Large intestine (tissue), 3 donors: ENCODE data around the gene TGFBR2. TPM values are rescaled to one million over a fixed set of nuclear protein-coding genes. Genes with fewer than 3 reads are reported as not detected.

Experiments
- DNase-seq, 2 donors: peaks; one replicate each; pipeline versions ENCODE4 v3.0.0 to v3.0.0-alpha.2; 2013
- H3K27ac ChIP-seq: one replicate; pipeline ENCODE4 v1.5.1; 2013; ENCODE audit warnings: low read length
- H3K27me3 ChIP-seq: 2 replicates; pipeline ENCODE4 v1.6.1; 2013; ENCODE audit warnings: low read length; ENCODE audit not compliant: control insufficient read depth, insufficient read depth
- H3K36me3 ChIP-seq: 2 replicates; pipeline ENCODE4 v1.6.1; 2013; ENCODE audit warnings: low read length; ENCODE audit not compliant: control insufficient read depth, insufficient read depth
- H3K4me1 ChIP-seq: one replicate; pipeline ENCODE4 v1.6.1; 2013; ENCODE audit warnings: low read length; ENCODE audit not compliant: control insufficient read depth, insufficient read depth
- H3K4me3 ChIP-seq: one replicate; pipeline ENCODE4 v1.5.1; 2013; ENCODE audit warnings: low read length
- H3K9me3 ChIP-seq: one replicate; pipeline ENCODE4 v1.6.1; 2013; ENCODE audit warnings: mild to moderate bottlenecking, low read depth, low read length, moderate library complexity; ENCODE audit not compliant: control insufficient read depth
- WGBS: methylation state at CpG from one replicate; pipeline ENCODE4 v1.1.5; 2013; ENCODE audit warnings: low lambda C conversion rate; ENCODE audit not compliant: insufficient coverage; 5-methylcytosine and 5-hydroxymethylcytosine counted together
- polyA plus RNA-seq: library from polyadenylated mRNA; unstranded; fragments of 120-200 nt; gene quantifications from one replicate; pipeline ENCODE4 v1.2.1, GENCODE V29; 2013

Gene TGFBR2
- polyA plus RNA-seq, 1 donor, result 62.9 TPM

- H3K4me1 ChIP-seq, result peaks cover 16% of the 10 kb centered on the region
- no CpG with 5 or more reads among the region's 2 CpGs for WGBS
- H3K36me3 ChIP-seq, result peaks cover 43% of the 10 kb centered on the region
These were observed 79.8 kb downstream of the TGFBR2 start for GRCh38 chr3:30686176-30686575.

GRCh38 chr3:30686799-30687198, 80.4 kb downstream of the TGFBR2 start:
- Histone ChIP-seq H3K4me3 (no peak overlapping the region), H3K36me3 (peaks cover 43% of the 10 kb centered on the region), H3K9me3 (no peaks in the 10 kb centered on the region), H3K4me1 (peaks cover 16% of the 10 kb centered on the region), H3K27ac (no peak overlapping the region), H3K27me3 (no peaks in the 10 kb centered on the region)
- 60% methylated on average over 1 of the region's 2 CpGs for WGBS
- DNase-seq, result no peak

More at GRCh38 chr3:30686176-30686575, 79.8 kb downstream of the TGFBR2 start:
- H3K27ac ChIP-seq, result no peak overlapping the region
- H3K4me3 ChIP-seq, result no peak overlapping the region
- no peaks in the 10 kb centered on the region for H3K9me3 ChIP-seq
- DNase-seq, result no peak
- no peaks in the 10 kb centered on the region for H3K27me3 ChIP-seq

DNA sequence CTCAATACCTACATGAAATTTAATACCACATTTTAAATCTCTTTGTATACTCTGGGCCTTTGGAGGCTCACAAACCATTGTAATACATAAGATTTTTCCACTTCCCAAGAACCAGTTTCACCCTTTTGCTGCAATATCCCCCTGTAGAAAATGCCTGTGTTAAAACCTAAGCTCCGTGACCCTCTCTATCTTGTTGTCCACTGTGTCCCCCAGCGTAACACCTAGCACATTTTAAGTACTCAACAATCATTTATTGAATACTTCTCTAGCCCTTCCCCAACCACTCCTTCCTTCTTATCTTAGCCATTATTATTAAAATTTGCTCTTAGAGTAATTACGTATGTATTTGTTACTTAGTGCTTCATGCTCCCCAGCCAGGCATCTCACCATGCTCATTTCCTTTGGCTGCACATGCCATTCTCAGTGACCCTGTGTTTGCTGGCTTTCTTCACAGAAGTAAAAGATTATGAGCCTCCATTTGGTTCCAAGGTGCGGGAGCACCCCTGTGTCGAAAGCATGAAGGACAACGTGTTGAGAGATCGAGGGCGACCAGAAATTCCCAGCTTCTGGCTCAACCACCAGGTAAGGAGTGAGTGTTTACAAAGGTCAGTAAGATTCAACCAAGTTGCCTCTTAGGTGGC, 81.6 kb downstream of the TGFBR2 start:
- no peaks in the 10 kb centered on the region for H3K9me3 ChIP-seq
- WGBS, result 70% methylated on average over 4 of the region's 8 CpGs

DNA sequence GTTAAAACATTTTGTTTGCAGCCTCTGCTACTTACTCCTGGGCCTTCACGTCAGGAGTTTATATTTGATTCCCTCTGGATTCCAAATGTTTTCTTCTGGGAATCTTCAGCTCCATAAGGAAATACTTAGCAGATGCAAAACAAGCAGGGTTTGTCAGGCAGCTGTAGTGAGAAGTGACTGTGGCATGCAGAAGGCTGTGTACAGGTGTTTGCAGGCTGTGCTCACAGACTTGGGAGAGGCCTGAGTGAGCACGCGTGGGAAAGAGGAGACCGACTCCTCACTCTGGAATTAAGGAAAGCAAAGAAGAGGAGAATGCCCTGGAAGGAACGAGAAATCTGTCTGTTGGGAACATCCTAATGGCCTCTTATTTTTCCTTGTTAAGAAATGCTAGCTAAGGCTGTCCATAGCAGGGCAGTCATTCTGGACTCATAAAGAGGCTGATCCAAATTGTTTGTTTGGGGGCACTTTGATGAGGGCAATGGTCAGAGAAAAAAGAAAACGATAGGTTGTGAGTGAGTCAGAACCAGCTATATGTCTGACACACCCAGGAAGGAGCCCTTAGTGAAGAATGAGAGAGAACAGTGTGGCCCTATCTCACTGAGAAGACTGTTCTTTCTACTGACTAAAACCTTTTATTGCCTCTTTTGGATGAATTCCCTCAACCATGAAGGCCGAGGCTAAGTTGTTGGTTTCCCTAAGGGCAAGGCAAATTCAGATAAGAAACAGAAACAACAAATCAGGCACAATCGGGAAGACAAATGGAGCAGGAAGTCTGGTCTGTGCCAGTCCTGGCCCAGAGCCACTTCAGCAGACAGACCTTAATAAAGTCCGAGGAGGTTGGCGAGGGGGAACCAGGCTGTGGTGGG, 82.6 kb downstream of the TGFBR2 start:
- 19% methylated on average over 4 of the region's 10 CpGs for WGBS
- peak; percentile 37 to 78 for DNase-seq
- Histone ChIP-seq H3K27me3 (no peaks in the 10 kb centered on the region), H3K4me1 (peaks cover 16% of the 10 kb centered on the region), H3K9me3 (no peaks in the 10 kb centered on the region), H3K4me3 (no peak overlapping the region), H3K36me3 (peaks cover 39% of the 10 kb centered on the region), H3K27ac (peak overlapping the region; percentile 68)

More for the DNA sequence above, 81.6 kb downstream of the TGFBR2 start:
- no peaks in the 10 kb centered on the region for H3K27me3 ChIP-seq
- peaks cover 16% of the 10 kb centered on the region for H3K4me1 ChIP-seq
- peak overlapping the region; percentile 68 for H3K27ac ChIP-seq
- peaks cover 43% of the 10 kb centered on the region for H3K36me3 ChIP-seq
- no peak for DNase-seq
- H3K4me3 ChIP-seq, result no peak overlapping the region

GRCh38 chr3:30690199-30690598, 83.8 kb downstream of the TGFBR2 start:
- H3K4me3 ChIP-seq, result no peak overlapping the region
- DNase-seq, result no peak
- no peak overlapping the region for H3K27ac ChIP-seq
- H3K27me3 ChIP-seq, result no peaks in the 10 kb centered on the region
- WGBS, result no CpG with 5 or more reads among the region's 2 CpGs
- no peaks in the 10 kb centered on the region for H3K9me3 ChIP-seq
- peaks cover 49% of the 10 kb centered on the region for H3K36me3 ChIP-seq
- H3K4me1 ChIP-seq, result peaks cover 16% of the 10 kb centered on the region

DNA sequence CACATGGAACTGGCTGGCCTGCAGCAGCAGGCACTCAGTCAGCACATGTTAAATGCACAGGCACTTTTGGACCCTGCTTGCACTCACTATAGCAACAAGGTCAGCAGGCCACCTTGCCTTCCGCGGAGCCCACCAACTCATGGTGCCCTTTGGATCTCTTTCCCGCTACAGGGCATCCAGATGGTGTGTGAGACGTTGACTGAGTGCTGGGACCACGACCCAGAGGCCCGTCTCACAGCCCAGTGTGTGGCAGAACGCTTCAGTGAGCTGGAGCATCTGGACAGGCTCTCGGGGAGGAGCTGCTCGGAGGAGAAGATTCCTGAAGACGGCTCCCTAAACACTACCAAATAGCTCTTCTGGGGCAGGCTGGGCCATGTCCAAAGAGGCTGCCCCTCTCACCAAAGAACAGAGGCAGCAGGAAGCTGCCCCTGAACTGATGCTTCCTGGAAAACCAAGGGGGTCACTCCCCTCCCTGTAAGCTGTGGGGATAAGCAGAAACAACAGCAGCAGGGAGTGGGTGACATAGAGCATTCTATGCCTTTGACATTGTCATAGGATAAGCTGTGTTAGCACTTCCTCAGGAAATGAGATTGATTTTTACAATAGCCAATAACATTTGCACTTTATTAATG, 85.0 kb downstream of the TGFBR2 start:
- peaks cover 55% of the 10 kb centered on the region for H3K36me3 ChIP-seq
- no peak for DNase-seq
- H3K4me1 ChIP-seq, result peaks cover 16% of the 10 kb centered on the region
- H3K9me3 ChIP-seq, result no peaks in the 10 kb centered on the region
- no peak overlapping the region for H3K4me3 ChIP-seq
- no CpG with 5 or more reads among the region's 10 CpGs for WGBS
- no peak overlapping the region for H3K27ac ChIP-seq
- no peaks in the 10 kb centered on the region for H3K27me3 ChIP-seq

DNA sequence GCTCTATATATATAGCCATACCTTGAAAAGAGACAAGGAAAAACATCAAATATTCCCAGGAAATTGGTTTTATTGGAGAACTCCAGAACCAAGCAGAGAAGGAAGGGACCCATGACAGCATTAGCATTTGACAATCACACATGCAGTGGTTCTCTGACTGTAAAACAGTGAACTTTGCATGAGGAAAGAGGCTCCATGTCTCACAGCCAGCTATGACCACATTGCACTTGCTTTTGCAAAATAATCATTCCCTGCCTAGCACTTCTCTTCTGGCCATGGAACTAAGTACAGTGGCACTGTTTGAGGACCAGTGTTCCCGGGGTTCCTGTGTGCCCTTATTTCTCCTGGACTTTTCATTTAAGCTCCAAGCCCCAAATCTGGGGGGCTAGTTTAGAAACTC, 85.5 kb downstream of the TGFBR2 start:
- no peak overlapping the region for H3K4me3 ChIP-seq
- H3K9me3 ChIP-seq, result no peaks in the 10 kb centered on the region
- DNase-seq, result no peak
- WGBS, result no CpG with 5 or more reads among the region's 1 CpG
- peaks cover 16% of the 10 kb centered on the region for H3K4me1 ChIP-seq
- H3K27me3 ChIP-seq, result no peaks in the 10 kb centered on the region
- no peak overlapping the region for H3K27ac ChIP-seq
- H3K36me3 ChIP-seq, result peaks cover 55% of the 10 kb centered on the region

- DNase-seq, result no peak
- Histone ChIP-seq H3K27me3 (no peaks in the 10 kb centered on the region), H3K36me3 (peaks cover 53% of the 10 kb centered on the region), H3K4me1 (peaks cover 16% of the 10 kb centered on the region), H3K27ac (no peak overlapping the region), H3K9me3 (no peaks in the 10 kb centered on the region), H3K4me3 (no peak overlapping the region)
- WGBS, result 100% methylated on average over 1 of the region's 3 CpGs
These were observed 86.2 kb downstream of the TGFBR2 start for GRCh38 chr3:30692498-30693130.

GRCh38 chr3:30693470-30694120, 87.2 kb downstream of the TGFBR2 start:
- H3K27ac ChIP-seq, result no peak overlapping the region
- no CpG with 5 or more reads among the region's 2 CpGs for WGBS
- H3K4me3 ChIP-seq, result no peak overlapping the region
- DNase-seq, result peak; percentile 43 to 68
- H3K4me1 ChIP-seq, result peaks cover 9% of the 10 kb centered on the region
- H3K9me3 ChIP-seq, result no peaks in the 10 kb centered on the region
- H3K27me3 ChIP-seq, result no peaks in the 10 kb centered on the region
- H3K36me3 ChIP-seq, result peaks cover 47% of the 10 kb centered on the region

DNA sequence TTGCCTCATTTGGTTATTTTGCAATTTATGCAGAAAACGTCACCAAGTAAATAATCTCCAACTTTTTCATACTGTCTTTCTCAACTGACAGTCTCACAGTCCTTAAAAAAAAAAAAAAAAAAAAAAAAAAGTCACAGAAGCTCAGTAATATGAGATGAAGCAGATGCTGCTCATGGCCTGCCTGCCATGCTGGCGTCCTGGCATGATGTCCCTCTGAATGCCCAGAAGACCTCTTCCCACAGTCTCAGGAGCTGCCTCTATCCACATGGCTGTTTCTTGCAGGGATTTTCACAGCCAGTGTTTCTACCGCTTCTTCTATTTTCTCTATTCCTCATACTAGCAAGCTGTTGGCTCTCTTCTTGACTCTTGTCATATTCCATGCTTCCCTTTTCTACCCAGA, 87.7 kb downstream of the TGFBR2 start:
- no peaks in the 10 kb centered on the region for H3K9me3 ChIP-seq
- H3K27me3 ChIP-seq, result no peaks in the 10 kb centered on the region
- DNase-seq, result no peak
- peaks cover 47% of the 10 kb centered on the region for H3K36me3 ChIP-seq
- WGBS, result 60% methylated on average over 1 of the region's 3 CpGs
- H3K27ac ChIP-seq, result no peak overlapping the region
- H3K4me1 ChIP-seq, result peaks cover 4% of the 10 kb centered on the region
- no peak overlapping the region for H3K4me3 ChIP-seq
